DND-41 (cell line): ENCODE results near the gene DISC1.

Experiments
- CTCF ChIP-seq: IDR thresholded peaks from 2 replicates; pipeline ENCODE4 v1.5.1; 2012; ENCODE audit warnings: borderline replicate concordance, low read length, moderate library complexity, mild to moderate bottlenecking; ENCODE audit not compliant: poor library complexity, severe bottlenecking; ENCODE audit errors: extremely low read depth
- EZH2 ChIP-seq: IDR thresholded peaks from 3 replicates; pipeline ENCODE4 v1.6.1; 2012; ENCODE audit warnings: borderline replicate concordance, low read depth, mild to moderate bottlenecking, moderate library complexity, low read length, inconsistent platforms; ENCODE audit not compliant: severe bottlenecking

GRCh38 chr1:231676487-231676886, 49.9 kb downstream of the DISC1 start:
- no peak for TF ChIP-seq CTCF
- no peak for TF ChIP-seq EZH2
